Fibroblast of lung (primary cell): ENCODE measurements around the gene STAC. TPM values are rescaled to one million over a fixed set of nuclear protein-coding genes. Genes with fewer than 3 reads are reported as not detected.

Experiments
- DNase-seq, 2 donors: peaks; one replicate each; pipeline versions ENCODE4 v3.0.0 to v3.0.0-alpha.2; 2010; ENCODE audit warnings: low read depth in 2 of 2
- H2AFZ ChIP-seq: 2 replicates; pipeline ENCODE4 v1.5.1; 2012; ENCODE audit warnings: low read length, control low read depth, inconsistent platforms
- H3K27ac ChIP-seq: 2 replicates; pipeline ENCODE4 v1.5.1; 2011; ENCODE audit warnings: low read length, control low read depth; ENCODE audit not compliant: insufficient read depth
- H3K27me3 ChIP-seq: 2 replicates; pipeline ENCODE4 v1.5.1; 2011; ENCODE audit warnings: mild to moderate bottlenecking, low read length; ENCODE audit not compliant: control insufficient read depth, insufficient read depth
- H3K36me3 ChIP-seq: 2 replicates; pipeline ENCODE4 v1.5.1; 2011; ENCODE audit warnings: low read length; ENCODE audit not compliant: control insufficient read depth, insufficient read depth
- H3K4me1 ChIP-seq: 2 replicates; pipeline ENCODE4 v1.5.1; 2011; ENCODE audit warnings: low read length; ENCODE audit not compliant: control insufficient read depth, insufficient read depth; ENCODE audit errors: extremely low read depth
- H3K4me2 ChIP-seq: 2 replicates; pipeline ENCODE4 v1.5.1; 2011; ENCODE audit warnings: low read length, control low read depth; ENCODE audit not compliant: insufficient read depth; ENCODE audit errors: extremely low read depth
- H3K4me3 ChIP-seq, 4 experiments: fragments of 200-600 bp in 1 of 4; sonication (generic) in 1 of 4; replicated peaks in 1 of 4; 2 replicates each; pipeline ENCODE4 v1.5.1; 2011 to 2016; ENCODE audit warnings: low read length in 4 of 4, low read depth in 3 of 4, mild to moderate bottlenecking in 3 of 4, control low read depth in 2 of 4, inconsistent platforms in 1 of 4, mixed read lengths in 1 of 4; ENCODE audit not compliant: insufficient read depth in 1 of 4; ENCODE audit errors: control extremely low read depth in 1 of 4
- H3K79me2 ChIP-seq: 2 replicates; pipeline ENCODE4 v1.5.1; 2012; ENCODE audit warnings: mild to moderate bottlenecking, low read length, inconsistent platforms; ENCODE audit not compliant: control insufficient read depth, insufficient read depth
- H3K9ac ChIP-seq: 2 replicates; pipeline ENCODE4 v1.5.1; 2011; ENCODE audit warnings: mild to moderate bottlenecking, low read length, control low read depth; ENCODE audit not compliant: insufficient read depth
- H3K9me3 ChIP-seq: 2 replicates; pipeline ENCODE4 v1.5.1; 2012; ENCODE audit warnings: low read depth, low read length; ENCODE audit not compliant: control insufficient read depth, insufficient read depth
- H4K20me1 ChIP-seq: 2 replicates; pipeline ENCODE4 v1.5.1; 2011; ENCODE audit warnings: low read length; ENCODE audit not compliant: control insufficient read depth, insufficient read depth; ENCODE audit errors: extremely low read depth
- CTCF ChIP-seq, 2 donors: IDR thresholded peaks in 1 of 2; conservative IDR thresholded peaks in 1 of 2; 1 replicate in 1 of 2; 2 replicates in 1 of 2; pipeline ENCODE4 v1.5.1; 2011 to 2012; ENCODE audit warnings: low read length in 2 of 2, control low read depth in 1 of 2, inconsistent platforms in 1 of 2, low read depth in 1 of 2, mild to moderate bottlenecking in 1 of 2
- EZH2 ChIP-seq: IDR thresholded peaks from 2 replicates; pipeline ENCODE4 v1.5.1; 2012; ENCODE audit warnings: low read length, control low read depth, mild to moderate bottlenecking; ENCODE audit errors: missing control alignments
- polyA plus RNA-seq, 2 donors: library from polyadenylated mRNA; depleted of rRNA in 1 of 2; stranded (reverse) in 1 of 2; unstranded in 1 of 2; fragments of >200 nt; gene quantifications; 2 replicates each; pipeline ENCODE4 v1.2.1, GENCODE V29; 2011 to 2012; ENCODE audit warnings: missing spikeins in 1 of 2
- total RNA-seq: library from RNA; depleted of rRNA; stranded (reverse); fragments of >200 nt; gene quantifications from 2 replicates; pipeline ENCODE4 v1.2.1, GENCODE V29; 2014

STAC gene
- total and polyA plus RNA-seq, 2 donors (not counting 1 experiment from before 2014, with no cell fraction given): 6.8 to 7.4 TPM

DNA sequence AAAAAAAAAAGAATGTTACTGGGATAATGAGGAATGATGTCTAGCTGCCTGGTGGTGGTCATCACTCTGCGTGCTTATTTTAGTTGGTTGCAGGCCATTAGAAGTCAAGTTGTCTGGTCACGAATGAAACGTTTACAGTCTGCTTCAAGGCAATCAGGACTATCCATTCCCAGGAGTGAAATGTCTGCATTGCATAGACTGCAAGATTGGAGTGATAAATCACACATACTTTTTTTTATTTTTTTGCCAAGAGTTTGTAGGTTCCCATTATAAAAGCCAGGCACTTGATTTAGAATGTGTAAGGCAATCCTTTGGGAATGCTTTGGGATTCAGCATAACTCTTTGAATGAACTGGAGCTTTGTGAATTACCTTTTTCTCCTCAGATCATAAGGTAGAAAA lies 132.3 kb downstream of the STAC start:
- H3K4me1 ChIP-seq: no peaks in the 10 kb centered on the region
- no peaks in the 10 kb centered on the region for H3K79me2 ChIP-seq
- no peak for TF ChIP-seq CTCF (conservative IDR thresholded peaks at IDR 0.05 in 1 of 2, IDR thresholded peaks at IDR 0.05 in 1 of 2; ENCODE audit: low read depth in 1 of 2, low read length in 2 of 2)
- no peak for TF ChIP-seq EZH2
- DNase-seq: peak in 1 of 2 donors; percentile 89
- H3K4me3 ChIP-seq: no peak overlapping the region
- H2AFZ ChIP-seq: no peak overlapping the region
- no peaks in the 10 kb centered on the region for H3K27me3 ChIP-seq
- H3K27ac ChIP-seq: no peak overlapping the region
- H3K4me2 ChIP-seq: no peak overlapping the region
- no peaks in the 10 kb centered on the region for H3K9me3 ChIP-seq
- H4K20me1 ChIP-seq: no peaks in the 10 kb centered on the region
- no peak overlapping the region for H3K9ac ChIP-seq
- no peaks in the 10 kb centered on the region for H3K36me3 ChIP-seq

DNA sequence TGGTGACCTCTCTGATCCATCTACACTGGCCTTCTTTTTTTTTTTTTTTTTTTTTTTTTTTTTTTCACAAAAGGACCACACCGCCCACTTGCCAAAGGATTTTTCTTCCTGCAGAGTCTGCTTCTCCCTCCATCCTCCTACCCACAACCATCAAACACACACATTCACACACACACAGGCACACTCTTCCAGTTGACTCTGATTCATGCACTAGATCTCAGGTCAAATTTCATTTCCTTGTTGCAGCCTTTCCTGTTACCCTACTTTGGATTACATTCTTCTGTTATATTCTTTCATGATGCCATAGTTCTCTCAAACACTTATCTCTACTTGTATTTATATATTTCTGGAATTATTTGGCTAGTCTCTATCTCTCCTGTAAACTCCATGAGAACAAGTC lies 133.9 kb downstream of the STAC start:
- Histone ChIP-seq H3K9ac (no peak overlapping the region), H4K20me1 (no peaks in the 10 kb centered on the region), H3K36me3 (no peaks in the 10 kb centered on the region), H3K27ac (no peak overlapping the region), H3K79me2 (no peaks in the 10 kb centered on the region), H3K9me3 (no peaks in the 10 kb centered on the region), H3K4me2 (no peak overlapping the region), H3K27me3 (no peaks in the 10 kb centered on the region), H3K4me3 (no peak overlapping the region), H2AFZ (no peak overlapping the region), H3K4me1 (no peaks in the 10 kb centered on the region)
- no peak for TF ChIP-seq EZH2
- no peak for TF ChIP-seq CTCF (conservative IDR thresholded peaks at IDR 0.05 in 1 of 2, IDR thresholded peaks at IDR 0.05 in 1 of 2; ENCODE audit: low read depth in 1 of 2, low read length in 2 of 2)
- DNase-seq: peak in 1 of 2 donors; percentile 65

DNA sequence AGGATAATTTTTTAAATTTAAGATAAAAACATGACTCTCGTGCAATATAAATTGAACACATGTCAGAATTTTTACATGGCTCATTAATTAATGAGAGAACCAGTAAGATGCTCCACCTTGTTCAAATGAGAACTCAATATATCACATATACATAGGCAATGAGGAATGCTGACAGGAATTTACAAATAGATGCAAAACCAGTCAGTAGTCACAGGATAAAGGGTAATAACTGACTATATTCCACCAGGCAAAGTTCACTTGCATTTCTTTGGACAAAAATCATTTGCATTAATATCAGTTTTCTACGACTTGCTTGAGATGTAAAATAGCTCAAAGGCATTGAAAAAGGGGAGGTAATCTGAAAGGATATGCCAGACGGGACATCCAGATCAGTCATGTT lies 139.4 kb downstream of the STAC start:
- Histone ChIP-seq H3K4me2 (no peak overlapping the region), H3K36me3 (no peaks in the 10 kb centered on the region), H3K27ac (no peak overlapping the region), H4K20me1 (no peaks in the 10 kb centered on the region), H3K27me3 (no peaks in the 10 kb centered on the region), H3K4me3 (no peak overlapping the region), H3K9me3 (no peaks in the 10 kb centered on the region), H3K9ac (no peak overlapping the region), H3K4me1 (no peaks in the 10 kb centered on the region), H3K79me2 (no peaks in the 10 kb centered on the region), H2AFZ (no peak overlapping the region)
- no peak for DNase-seq
- TF ChIP-seq EZH2 (no peak), CTCF (conservative IDR thresholded peaks at IDR 0.05 in 1 of 2, IDR thresholded peaks at IDR 0.05 in 1 of 2; ENCODE audit: low read depth in 1 of 2, low read length in 2 of 2) (no peak)
